HG03060 (cell line): ENCODE data around the gene CLVS2.

ENCODE experiments used
- ATAC-seq: cut with Tn5 transposase; IDR thresholded peaks from one replicate; pipeline ENCODE4 v1.9.1; 2021; ENCODE audit warnings: low read depth, moderate number of reproducible peaks; ENCODE audit not compliant: unreplicated experiment

Gene CLVS2

DNA sequence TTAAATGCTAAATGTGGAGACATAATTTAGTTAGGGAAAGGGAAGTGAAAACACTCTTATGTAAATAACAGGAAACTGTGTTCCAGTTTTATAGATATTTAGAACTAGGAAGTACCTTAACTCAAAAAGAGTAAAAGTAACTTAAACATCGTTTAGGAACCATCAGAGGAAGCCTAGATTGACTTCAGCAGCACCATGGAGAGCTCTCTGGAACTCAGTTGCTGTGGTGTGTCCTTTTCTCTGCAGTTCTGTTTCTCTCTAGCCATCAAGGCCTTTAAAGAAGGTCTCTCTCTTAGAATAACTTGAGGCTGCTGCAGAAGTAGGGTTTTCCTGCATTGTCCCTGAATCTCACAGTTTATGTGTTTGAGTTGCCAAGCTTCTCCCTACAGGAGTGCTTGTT is 26.9 kb downstream of the CLVS2 start:
- ATAC-seq: no peak

DNA sequence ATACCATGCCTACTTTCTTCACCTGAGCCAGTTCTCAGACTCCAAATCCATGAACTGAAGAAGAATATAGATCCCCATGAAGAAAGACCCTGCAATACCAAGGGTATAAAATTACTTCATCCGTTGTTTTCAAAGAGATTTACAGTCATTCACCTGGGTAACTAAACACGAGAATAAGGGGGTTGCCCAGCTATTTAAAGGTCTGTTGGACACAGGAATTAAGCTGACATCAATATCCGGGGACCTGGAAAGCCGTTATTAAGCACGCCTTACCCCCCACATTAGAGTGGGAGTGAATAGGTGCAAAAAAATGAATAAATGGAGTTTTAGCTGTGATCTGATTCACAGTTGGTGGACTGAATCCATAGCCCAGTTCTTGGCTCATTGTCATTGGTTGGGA is 28.9 kb downstream of the CLVS2 start:
- no peak for ATAC-seq

DNA sequence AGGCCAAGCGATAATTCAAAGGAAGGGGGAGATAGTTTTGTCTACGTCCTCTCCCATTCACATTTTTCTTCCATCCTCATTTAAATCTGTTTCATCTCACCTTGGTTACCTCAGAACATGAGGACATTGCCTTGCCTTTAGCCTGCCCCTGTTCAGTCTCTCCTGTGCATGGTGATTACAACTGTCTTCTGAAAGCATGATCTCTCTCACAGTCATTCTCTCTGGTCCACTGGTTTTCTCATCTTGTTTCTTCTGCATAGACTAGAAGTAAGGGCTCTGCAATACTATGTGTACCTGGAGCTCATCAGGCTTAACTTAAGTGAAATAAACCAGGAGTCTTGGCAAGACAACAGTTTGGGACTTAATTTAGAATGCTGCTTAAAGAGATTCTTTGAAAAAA is 31.4 kb downstream of the CLVS2 start:
- ATAC-seq: no peak

DNA sequence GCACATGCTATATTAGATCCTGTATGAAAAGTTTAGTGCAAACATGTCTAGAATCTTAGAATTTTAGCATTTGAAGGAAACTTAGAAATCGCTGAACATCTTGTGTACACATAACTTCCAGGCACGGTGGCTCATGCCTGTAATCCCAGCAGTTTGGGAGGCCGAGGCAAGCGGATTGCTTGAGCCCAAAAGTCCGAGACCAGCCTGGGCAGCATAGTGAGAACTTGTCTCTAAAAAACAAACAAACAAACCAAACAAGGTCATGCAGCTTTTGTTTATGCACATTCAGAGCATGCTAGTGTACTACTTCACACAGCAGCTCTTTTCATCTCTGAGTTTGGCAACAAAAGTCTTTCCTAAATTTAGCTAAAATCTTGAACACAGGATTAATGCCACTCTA is 32.2 kb downstream of the CLVS2 start:
- ATAC-seq: no peak

DNA sequence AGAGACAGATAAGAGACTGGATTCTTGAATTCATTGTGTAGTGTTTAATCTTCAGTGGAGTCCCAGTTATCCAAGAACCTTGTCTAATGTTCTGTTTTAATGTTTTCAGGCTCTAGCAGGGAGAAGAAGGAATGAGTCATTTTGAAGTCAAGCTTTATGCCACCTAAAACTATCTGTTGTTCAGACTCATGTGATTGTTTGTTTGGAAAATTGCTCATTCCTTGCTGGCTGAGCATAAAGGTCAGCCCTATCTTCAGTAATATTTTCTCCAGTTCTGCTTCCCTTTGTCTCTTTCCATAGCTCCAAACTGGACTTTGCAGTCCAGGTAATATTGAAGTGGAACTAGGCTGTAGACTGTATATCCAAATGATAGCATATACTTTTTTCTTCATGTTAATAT is 34.2 kb downstream of the CLVS2 start:
- ATAC-seq: no peak

DNA sequence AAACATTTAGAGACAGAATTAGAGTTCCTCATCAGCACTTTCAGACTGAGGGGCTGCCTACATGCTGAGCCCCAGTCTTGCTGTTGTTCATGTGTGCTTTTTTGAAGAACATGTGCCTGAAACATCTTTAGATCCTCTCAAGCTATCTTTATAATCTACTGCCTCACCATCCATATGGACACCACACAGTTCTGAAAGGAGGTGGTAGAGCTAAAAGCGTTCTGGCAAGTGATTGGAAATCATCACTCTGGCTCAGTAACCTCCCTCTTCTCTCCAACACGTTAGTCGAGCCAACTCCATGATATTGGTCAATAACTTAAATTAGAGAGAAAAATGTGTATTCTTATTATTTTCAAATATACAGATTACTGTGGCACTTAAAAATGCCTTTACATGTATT is 40.6 kb downstream of the CLVS2 start:
- ATAC-seq: no peak

DNA sequence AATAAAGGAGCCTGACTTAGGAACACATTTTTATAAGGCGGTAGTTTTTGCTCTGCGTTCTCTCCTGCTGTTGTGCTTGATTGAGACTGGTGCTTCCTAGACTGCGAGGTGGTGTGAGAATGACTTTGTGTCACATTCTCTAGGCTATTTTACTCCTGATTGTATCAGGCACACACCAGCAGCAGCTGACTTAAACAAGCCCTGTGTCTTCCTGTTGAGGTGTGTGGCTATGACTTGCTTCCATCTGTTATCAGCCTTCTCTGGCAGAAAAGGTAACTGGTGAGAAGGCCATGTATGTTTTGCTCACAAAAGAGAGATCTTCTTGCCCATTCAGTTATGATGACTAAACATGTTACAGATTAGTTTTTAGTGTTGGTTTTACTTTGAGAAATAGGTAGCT is 43.4 kb downstream of the CLVS2 start:
- ATAC-seq: no peak

DNA sequence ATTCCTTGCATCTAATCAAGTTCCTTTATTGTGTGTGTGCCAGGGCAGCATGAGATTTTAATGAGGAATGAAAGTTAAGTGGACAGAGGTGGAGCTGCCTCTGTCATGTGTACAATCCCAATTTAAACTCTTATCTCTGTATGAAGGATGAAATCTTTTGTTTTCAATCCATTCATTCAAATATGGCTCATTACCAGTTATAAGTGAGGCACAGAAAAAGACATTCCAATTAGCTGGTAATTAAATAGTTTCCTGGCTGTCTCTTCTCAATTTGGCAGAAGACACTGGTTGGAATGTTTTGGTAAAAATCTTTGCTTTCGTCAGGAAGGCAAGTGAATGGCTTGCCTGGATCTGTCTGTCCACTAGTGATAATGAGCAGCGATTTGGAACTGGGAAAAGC is 46.4 kb downstream of the CLVS2 start:
- no peak for ATAC-seq

DNA sequence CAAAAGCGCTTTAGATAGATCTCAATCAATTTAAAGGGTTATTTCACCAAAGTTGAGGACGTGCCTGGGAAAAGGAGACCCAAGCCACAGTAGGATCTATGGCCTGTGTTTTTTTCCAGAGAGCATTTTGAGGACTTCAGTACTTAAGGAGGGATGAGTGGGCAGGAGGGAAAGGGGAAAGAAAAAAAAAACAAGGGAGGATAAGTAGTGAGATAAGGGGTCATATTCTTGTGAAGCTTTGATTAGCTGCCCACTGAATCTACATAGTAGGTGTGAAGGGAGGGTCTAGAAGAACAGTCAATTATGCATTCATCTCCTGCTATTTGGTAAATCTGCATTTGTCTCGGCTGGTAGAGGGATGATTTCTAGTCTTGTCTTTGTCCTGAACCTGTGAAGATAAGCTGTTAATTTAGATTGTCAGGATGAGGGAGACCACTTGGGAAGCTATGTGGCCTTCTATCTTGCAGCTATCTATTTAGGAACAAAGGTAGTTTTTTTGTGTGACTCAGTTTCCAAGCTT is 48.4 kb downstream of the CLVS2 start:
- no peak for ATAC-seq

DNA sequence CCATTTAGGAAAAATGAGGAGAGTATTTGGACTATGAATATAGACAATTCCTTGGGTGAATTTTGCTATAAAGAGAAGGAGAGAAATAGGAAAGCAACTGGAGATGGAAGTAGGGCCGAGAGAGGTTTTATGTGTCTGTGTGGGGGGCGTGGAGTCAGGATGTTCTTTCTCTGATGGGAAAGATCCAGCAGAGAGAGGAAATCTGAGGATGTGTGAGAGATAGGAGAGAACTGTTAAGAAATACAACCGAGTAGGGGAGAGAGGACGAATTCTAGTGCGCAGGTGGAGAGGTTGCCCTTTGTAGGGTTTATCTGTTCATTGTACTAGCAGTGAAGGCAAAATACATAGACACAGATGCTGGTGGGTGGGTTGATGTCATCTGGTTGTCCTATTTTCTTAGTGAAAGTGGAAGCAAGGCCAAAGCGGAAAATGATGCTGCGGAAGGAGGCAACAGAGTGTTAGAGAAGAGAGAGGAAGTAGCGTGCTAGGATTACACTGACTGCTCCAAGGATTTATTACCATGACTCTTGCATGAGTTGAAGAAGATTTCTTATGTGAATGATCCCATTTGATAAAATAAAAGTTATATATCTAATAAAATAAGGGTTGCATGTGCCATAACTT is 57.7 kb downstream of the CLVS2 start:
- no peak for ATAC-seq

DNA sequence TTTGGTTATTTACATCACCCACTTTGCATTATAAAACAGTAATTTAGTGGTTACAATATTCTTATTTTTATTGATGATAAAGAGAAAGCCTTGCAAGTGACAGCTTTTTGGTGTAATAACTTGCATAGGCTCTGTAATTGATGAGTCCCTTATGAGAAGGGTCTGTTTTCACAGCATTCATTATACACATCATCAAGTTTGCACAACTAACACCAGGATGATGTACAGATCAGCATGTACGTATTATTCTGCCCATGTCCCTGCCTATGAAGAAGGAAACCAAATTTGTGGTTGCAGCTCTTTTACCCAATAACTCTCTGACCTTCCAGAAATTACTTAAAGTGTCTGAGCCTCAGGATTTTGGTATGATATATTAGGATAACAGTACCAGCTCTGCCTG is 59.2 kb downstream of the CLVS2 start:
- no peak for ATAC-seq

DNA sequence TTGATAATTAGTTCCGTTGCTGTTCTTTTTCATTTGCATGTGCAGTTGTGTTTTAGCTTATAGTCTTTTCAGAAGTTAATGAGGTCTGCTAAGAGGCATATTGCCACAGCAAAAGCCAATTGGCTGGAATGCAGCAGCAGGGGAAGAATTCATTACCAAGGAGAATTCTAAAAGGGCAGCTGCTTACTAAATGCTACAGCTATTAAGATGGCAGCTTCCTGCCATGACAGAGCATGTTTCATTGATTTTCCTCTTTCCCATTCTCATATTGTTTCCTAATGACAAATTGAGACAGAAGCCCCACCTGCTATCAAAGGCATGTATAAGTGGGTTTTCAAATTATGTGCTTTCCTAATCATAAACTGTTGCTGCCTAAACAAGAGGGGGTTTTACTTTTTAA is 66.6 kb downstream of the CLVS2 start:
- no peak for ATAC-seq

DNA sequence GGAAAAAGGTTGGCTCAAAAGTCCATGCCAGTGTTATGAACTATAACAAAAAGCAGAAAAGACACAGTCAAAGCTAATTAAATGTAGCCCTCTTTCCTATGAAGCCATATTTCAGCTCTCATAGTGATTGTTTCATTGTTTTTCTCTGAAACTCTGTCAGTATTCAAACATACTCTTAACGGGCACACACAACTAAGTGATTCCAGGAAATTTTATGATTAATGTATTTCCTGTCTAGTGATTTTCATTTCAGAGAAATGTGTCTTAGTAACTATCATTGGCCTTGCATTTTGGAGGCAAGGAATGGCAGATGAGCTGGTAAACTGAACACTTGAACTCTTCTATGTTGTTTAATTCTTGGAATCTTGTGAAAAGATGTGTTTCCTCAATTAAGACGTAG is 68.0 kb downstream of the CLVS2 start:
- no peak for ATAC-seq

DNA sequence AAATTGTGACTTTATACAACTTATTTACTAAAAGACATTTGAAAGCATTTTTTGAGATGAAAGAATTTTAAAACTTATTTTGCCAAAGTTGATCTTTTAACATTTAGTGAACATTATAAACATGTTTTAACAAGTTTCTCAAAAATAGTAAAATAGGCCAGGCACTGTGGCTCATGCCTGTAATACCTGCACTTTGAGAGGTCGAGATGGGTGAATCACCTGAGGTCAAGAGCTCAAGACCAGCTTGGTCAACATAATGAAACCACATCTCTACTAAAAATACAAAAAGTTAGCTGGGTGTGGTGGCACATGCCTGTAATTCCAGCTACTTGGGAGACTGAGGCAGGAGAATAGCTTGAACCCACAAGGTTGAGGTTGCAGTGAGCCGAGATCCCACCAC is 78.6 kb downstream of the CLVS2 start:
- no peak for ATAC-seq

DNA sequence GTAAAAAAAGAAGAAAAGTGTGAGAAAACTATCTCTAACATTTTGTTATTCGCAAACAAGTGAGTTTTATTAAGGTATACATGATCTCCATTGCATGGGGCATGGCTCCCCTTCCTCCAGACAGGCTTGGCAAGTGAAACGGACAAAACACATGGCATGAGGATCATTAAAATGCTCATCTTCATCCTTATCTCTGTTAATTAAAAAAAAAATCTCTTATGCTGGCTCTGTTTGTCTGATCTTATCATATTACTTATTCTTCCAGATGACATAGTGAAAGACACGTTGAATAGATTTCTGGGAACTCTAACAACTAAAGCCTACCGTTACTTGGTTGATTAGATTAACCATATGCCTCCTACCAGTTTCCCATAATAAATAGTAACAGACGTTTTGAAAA is 89.4 kb downstream of the CLVS2 start:
- ATAC-seq: no peak

DNA sequence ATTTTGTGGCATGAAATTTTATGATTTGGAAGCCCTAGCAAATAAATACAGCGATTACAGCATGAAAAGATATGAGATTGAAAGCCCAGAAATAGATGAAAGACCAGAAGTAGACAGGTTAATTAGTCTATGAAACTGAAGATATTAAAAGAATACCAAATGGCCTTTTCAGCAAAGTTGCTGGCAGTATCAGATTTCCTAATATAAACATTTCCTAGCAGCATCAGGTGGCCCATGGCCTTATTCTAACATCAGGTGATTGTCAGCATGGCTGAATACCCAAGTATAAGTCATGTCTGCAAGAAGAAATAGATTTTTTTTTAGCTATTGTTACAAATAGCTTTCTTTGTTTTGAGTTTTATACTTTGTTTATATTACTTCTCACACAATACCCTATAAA is 93.2 kb downstream of the CLVS2 start:
- ATAC-seq: no peak

DNA sequence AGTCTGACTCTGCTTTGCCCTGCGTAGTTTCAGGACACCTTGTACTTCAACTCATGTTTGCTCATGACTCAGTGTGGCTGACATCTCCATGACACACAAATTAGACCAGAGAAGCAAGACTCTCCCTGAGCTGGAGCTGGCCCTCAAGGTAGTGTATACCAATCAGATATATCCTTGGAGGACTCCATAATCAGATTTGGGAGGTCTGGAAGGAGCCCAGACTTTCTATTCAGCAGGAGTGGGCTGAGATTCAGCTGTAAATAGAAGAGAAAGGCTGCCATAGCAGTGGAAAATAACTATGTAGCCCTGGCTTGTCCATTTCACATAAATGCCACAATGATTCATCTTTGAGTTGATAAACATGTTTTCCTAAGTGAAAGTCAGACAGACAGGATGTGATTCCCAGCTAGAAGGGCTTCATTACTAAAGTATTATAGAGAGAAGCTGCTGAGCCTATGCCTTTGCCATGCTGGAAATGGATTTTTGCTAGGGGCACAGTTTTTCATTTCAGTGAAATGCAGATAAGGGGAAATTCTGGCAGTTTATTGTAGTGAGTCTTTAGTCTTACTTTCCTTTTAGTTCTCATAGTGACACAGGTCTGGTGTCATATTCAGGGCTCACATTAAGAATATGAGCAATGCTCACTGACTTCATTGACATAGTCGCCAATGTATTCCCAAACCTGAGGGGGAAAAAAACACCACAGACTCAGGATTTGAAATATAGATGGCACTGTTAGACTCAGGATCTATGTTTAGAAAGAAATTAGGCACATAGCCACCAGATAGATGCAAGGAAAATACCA is 95.3 kb downstream of the CLVS2 start:
- no peak for ATAC-seq

DNA sequence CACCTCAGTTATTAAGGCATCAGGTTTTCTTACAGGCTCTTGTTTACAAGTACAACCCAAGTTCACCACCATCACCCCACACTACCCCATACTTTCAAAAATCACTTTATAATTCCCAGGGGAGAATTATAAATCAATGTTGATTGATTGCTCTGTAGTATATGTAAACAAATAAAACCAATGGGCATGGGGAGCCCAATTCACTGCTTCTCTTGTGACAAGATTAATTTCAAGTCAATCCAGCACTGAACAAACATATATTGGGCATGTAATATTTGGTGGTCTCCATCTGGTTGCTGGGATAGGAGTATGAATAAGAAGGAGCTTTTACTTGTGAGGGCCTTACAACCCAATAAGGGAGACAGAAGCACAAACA is 95.8 kb downstream of the CLVS2 start:
- no peak for ATAC-seq

DNA sequence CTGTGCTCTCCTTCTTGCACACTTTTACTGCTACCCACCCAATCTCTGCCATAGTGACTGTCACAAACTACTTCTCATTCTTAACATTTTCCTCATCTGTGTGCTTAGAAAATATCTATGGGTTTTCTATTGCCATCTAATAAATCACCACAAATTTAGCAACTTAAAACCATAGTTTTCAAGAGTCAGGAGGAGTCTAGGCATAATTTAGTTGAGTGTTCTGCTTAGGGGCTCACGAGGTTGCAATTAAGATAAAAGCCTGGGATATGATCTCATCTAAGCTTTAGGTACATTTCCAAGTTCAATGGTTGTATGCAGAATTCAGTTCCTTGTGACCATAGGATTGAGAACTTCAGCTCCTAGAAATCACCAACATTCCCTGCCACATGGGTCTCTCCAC is 98.8 kb downstream of the CLVS2 start:
- no peak for ATAC-seq

DNA sequence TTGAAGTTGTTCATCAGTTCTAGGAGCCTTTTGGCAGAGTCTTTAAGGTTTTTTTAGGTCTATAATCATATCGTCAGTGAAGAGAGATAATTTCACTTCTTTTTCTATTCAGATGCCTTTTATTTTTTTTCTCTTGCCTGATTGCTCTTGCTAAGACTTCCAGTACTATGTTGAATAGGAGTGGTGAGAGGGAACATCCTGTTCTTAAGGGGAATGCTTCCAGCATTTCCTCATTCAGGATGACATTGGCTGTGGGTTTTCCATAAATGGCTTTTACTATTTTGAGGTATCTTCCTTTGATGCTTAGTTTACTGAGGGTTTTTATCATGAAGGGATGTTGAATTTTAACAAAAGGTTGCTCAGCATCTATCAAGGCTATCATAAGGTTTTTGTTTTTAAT is 109.5 kb downstream of the CLVS2 start:
- ATAC-seq: no peak

DNA sequence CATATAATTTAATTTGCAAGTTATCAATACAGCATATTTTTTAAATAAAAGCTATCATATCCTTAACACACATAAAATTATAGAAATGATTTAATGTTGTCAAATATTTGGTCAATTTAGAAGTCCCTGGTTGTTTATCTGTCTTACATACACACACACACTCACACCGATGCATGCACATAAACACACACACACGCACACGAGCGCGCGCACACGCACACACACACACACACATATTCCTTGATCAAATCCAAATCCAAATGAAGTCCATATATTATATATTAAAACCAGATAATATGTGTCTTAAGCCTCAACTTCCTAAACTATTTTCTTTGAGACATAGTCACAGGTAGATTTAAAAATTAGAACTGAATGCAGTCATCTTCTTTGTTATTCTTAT is 120.3 kb downstream of the CLVS2 start:
- ATAC-seq: no peak

DNA sequence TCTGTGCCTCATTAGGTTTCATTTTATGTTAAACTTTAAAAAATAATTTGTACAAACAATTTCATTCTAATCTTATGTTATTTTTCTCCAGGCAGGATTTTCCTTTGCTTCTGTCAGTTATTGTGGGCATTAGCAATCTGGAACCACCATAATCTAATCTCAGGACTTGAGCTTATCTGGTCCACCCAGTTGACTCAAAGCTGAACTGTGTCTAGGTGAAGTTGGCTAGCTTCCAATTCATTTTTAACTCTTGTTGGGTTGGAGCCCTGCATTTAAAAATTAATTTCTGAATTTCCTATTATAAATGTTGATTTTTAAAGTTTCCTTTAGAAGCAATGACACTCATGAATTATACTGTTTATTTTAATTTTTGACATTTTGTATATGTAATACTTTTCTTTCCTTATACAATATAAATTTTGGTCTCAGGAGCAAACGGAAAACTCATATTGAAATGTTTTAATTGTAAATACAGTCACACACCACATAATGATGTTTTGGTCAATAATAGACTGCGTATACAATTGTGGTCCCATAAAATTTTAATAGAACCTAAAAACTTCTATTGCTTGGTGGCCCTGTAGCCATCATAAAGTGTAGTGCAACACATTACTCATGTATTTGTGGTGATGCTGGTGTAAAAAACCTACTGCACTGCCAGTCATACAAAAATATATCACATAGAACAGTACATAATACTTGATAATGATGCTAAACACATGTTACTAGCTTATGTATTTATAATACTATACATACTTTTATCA is 121.3 kb downstream of the CLVS2 start:
- no peak for ATAC-seq
